ENCODE measurements around the gene CXCR6.

Gene CXCR6

GRCh38 chr3:45922950-45923590, 20.2 kb upstream of the CXCR6 start:
- DNase-seq = no peak

- no peak for DNase-seq
These were observed 19.5 kb upstream of the CXCR6 start for GRCh38 chr3:45923755-45924154.

- DNase-seq = no peak
These were observed 15.4 kb upstream of the CXCR6 start for GRCh38 chr3:45927881-45928280.

- DNase-seq = peak; percentile 16 to 38 (median 30)
These were observed 14.1 kb upstream of the CXCR6 start for GRCh38 chr3:45929042-45929679.

GRCh38 chr3:45931496-45931895, 11.8 kb upstream of the CXCR6 start:
- no peak for DNase-seq

GRCh38 chr3:45932112-45932511, 11.2 kb upstream of the CXCR6 start:
- no peak for DNase-seq

- DNase-seq = no peak
These were observed 9.7 kb upstream of the CXCR6 start for GRCh38 chr3:45933591-45933990.

GRCh38 chr3:45936261-45936660, 7.0 kb upstream of the CXCR6 start:
- DNase-seq = no peak

GRCh38 chr3:45937206-45938042, 5.8 kb upstream of the CXCR6 start:
- DNase-seq = no peak

- no peak for DNase-seq
These were observed 5.2 kb upstream of the CXCR6 start for GRCh38 chr3:45938043-45938435.

- peak; percentile 68 to 78 (median 70) for DNase-seq
These were observed 4.4 kb upstream of the CXCR6 start for GRCh38 chr3:45938864-45939263.

- DNase-seq = no peak
These were observed 3.9 kb upstream of the CXCR6 start for GRCh38 chr3:45939341-45939771.

GRCh38 chr3:45940004-45940780, 3.1 kb upstream of the CXCR6 start:
- no peak for DNase-seq

- DNase-seq = no peak
These were observed 2.4 kb upstream of the CXCR6 start for GRCh38 chr3:45940781-45941365.

GRCh38 chr3:45942051-45942825, 1.0 kb upstream of the CXCR6 start:
- DNase-seq = no peak

GRCh38 chr3:45944830-45945620, 1.8 kb downstream of the CXCR6 start:
- no peak for DNase-seq

GRCh38 chr3:45946307-45946706, 3.0 kb downstream of the CXCR6 start:
- DNase-seq = no peak

- DNase-seq = no peak
These were observed 3.6 kb downstream of the CXCR6 start for GRCh38 chr3:45946875-45947274.

GRCh38 chr3:45947361-45947760, 4.1 kb downstream of the CXCR6 start:
- DNase-seq = no peak

GRCh38 chr3:45948311-45948781, 5.1 kb downstream of the CXCR6 start:
- no peak for DNase-seq

GRCh38 chr3:45948881-45949280, 5.6 kb downstream of the CXCR6 start:
- no peak for DNase-seq

All from activated CD4-positive, CD25-positive, alpha-beta regulatory T cell (primary cell).